GM10266 (cell line): ENCODE measurements around the gene PMM2.
"Not testable (repeated sequence)": the region's sequence is repeated elsewhere in the genome, so short reads cannot be mapped to it uniquely, and the experiment has no call there.

Source experiments
- DNase-seq: peaks from one replicate; pipeline ENCODE4 v3.0.0; 2012; ENCODE audit errors: extremely low spot score
- TF ChIP-seq, protein P1 (sequence below): IDR thresholded peaks from 2 replicates; pipeline ENCODE4 v1.5.1; 2012; ENCODE audit warnings: mild to moderate bottlenecking, low read depth; ENCODE audit not compliant: control insufficient read depth, insufficient read depth; ENCODE audit errors: missing control alignments

The PMM2 gene

DNA sequence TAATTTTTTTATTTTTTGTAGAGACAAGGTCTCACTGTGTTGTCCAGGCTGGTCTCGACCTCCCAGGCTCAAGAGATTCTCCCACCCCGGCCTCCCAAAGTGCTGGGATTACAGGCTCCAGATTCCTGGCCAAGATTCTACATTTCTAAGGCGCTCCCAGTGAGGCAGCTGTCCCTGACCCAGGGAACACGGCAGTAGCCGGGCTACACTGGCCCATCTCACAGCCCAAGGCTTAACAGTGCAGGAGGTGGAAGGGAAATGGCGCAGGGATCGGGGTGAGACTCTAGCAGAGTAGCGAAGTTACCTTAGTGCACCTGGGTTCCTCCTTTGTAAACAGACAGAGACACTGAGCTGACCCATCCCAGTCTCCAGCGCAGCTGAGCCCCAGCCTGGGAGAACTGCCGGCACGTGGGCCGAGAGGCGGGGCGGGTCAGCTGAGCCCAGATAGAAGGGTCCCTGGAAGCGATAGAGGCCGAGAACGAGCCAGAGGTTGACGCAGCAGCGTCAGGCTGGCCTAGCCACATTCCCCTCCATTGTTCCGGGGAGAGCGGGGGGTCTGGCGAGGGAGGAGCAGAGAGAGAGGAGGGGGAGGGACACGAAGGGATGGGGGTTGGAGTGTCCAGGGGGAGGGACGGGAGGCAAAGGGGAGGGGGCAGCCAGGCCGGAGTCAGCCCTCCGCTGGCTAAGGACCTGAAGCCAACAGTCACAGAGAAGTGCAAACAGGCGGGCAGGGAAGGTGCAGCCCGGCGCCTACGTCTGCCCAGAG lies 68.7 kb downstream of the PMM2 start:
- TF ChIP-seq, protein P1, sequence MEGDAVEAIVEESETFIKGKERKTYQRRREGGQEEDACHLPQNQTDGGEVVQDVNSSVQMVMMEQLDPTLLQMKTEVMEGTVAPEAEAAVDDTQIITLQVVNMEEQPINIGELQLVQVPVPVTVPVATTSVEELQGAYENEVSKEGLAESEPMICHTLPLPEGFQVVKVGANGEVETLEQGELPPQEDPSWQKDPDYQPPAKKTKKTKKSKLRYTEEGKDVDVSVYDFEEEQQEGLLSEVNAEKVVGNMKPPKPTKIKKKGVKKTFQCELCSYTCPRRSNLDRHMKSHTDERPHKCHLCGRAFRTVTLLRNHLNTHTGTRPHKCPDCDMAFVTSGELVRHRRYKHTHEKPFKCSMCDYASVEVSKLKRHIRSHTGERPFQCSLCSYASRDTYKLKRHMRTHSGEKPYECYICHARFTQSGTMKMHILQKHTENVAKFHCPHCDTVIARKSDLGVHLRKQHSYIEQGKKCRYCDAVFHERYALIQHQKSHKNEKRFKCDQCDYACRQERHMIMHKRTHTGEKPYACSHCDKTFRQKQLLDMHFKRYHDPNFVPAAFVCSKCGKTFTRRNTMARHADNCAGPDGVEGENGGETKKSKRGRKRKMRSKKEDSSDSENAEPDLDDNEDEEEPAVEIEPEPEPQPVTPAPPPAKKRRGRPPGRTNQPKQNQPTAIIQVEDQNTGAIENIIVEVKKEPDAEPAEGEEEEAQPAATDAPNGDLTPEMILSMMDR = no peak
- no peak for DNase-seq

DNA sequence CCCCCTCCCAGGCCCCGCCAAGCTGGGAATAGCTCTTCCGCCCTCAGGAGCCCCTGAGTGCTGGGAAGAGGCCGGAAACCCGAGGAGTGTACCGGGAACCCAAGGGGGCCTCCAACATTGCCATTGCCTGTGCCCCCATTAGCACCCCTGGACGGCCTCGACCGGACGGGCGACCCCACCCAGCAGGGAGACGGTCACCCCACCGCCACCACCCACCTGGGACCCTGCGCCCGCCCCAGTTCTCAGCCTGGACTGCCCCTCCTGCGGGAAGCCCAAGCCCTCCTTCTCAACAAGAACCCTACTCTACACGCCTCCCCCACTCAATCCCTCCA lies 69.2 kb downstream of the PMM2 start:
- TF ChIP-seq, protein P1 = no peak

DNA sequence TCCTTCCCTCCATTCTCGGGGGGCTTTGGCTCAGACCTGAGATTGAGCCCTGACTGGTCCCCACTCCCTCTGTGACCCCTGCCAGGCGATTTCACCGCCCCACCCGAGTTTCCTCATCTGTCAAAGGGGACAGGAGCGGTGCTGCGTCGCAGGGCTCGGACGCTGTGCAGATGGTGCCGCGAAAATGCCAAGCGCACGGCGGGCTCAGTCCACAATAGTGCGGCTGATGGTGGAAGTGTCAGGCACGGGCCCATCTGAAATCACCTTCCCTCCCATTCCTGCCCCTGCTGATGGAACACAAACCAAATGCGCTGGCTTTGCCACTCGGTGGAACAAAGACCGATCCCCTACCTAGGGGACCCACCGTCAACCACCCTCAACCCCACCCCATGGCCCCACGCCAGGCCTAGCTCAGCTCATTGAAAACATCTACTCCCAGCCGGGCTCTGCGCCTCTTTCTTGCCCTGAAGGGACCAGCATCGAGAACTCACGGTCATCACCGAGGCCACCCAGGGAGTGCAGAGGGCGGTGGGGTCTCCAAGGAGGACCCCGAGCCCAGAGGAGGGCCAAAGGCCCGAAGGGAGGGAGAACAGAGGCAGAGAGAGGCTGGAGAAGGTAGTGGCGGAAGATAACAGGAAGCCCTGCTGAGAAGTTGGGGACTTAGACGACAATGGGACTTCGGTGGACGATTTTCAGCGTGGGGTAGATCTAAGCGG lies 69.7 kb downstream of the PMM2 start:
- DNase-seq = peak; percentile 43
- TF ChIP-seq, protein P1 = no peak

More for the DNA sequence above, 69.2 kb downstream of the PMM2 start:
- DNase-seq = no peak

DNA sequence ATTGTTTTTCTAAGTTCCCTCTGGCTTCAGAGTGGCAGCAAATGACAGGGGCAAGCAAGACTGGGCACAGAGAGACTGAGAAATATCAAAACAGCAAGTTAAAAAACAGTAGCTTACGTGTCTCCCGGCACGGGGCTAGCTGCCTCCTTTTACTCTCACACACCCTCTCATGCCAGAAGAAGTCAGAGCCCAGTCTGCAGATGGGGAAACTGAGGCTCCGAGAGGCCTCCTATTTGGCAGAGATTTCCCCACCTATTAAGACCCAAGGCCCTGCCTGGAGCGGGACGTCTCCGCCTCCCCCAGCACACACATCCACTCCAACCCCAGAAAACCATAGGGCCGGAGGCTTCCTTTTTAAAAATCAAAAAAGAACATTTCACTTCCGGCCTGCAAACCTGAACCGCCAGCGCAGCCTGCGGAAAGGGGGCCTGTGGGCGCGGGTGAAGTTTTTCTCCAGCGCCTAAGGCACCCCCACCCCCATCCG lies 70.3 kb downstream of the PMM2 start:
- no peak for DNase-seq
- TF ChIP-seq, protein P1 = no peak

DNA sequence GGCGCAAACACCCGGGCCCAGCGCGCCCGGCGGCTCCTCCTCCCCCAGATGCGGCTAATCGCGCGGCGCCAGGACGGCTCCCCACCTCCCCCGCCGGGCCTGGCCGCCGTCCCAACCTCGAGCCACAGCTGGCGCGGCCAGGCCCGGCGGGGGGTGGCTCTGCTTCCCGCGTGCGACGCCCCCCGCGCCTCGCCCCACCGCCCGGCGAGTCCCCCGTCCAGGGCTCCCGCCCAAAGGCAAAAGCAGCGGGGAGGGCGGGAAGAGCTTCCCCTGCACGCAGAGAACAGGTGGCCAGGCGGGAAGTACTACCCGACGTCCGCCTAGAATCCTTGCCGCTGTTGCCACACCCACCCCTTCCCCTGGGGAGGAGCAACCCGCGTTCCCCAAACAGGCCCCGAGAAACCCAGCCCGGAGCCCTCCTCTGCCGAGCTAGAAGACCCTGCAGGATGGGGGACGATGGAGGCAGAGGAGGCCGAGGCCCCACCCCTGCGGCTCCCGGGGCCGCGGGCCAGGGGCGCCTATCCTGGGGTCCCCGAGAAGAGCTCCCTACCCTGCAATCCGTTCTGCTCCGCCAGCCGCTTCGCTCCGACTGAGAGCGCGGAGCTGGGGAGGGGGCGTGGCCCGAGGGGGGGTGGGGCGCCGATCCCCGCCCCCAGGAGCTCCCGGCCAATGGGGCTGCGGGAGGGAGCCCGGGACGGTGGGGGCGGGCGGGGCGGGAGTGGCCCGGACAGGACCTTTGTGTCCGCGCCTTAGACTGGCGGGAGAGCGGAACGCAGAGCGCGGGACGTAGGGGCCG lies 71.0 kb downstream of the PMM2 start, which contains the start of gene CARHSP1:
Gene CARHSP1 (minus strand): TSS at position 591 of the 796 bp plus-strand sequence. CDS start 9,678 bp downstream, outside the sequence.
- TF ChIP-seq, protein P1 = no peak
- DNase-seq = peak; percentile 99

DNA sequence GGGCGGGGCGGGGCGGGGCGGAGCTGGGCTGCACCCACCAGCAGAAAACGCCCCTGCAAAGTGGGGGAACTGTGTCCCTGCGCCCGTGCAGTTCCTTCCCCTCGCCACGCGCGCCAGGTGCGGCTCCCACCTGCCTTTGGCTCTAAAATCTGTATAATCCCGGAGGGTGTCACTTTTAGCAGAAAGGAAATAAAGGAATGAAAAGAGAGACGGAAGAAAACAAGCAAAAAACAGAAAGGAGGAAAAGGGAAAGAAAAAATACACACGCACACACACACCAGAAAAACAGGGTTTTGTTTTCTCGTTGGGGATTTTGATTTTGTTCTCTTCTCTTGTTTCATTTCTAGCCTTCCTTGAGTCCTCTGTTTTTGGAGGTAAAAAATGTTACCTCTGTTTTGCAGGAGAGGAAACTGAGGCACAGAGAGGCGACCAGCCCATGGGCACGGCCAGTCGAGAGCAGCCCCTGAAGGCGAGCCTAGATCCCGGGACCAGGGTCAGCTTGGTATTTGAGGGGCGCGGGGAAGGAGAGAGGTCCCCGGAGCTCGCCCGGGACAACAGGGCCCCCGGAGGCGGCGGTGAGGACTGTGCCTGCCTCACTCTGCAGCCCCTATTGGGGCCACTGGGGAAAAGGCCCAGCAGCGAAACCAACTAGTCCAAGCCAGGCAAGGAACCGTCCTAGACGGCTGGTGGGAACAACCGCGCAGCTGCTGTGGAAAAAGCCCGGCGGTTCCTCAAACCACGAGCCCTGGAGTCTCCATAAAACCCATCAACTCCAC lies 71.8 kb downstream of the PMM2 start:
- DNase-seq = no peak

DNA sequence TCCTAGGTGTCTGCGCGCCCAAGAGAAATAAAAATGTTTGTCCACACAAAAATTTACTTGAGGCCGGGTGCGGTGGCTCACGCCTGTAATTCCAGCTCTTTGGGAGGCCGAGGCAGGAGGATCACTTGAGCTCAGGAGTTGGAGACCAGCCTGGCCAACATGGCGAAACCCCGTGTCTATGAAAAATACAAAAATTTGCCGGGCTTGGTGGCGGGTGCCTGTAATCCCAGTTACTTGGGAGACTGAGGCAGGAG lies 72.3 kb downstream of the PMM2 start:
- DNase-seq = not testable (repeated sequence)

More for the DNA sequence above, 71.8 kb downstream of the PMM2 start:
- TF ChIP-seq, protein P1 = no peak
